GM23248 (cell line): ENCODE results near the gene PACSIN1. TPM values are rescaled to one million over a fixed set of nuclear protein-coding genes. Genes with fewer than 3 reads are reported as not detected.

Experiments
- DNase-seq: peaks from one replicate; pipeline ENCODE4 v3.0.0-alpha.2; 2015
- H2AFZ ChIP-seq: fragments of 200-600 bp; sonication (generic); 2 replicates; pipeline ENCODE4 v1.6.1; 2016; ENCODE audit warnings: antibody characterized with exemption
- H3F3A ChIP-seq: fragments of 200-600 bp; sonication (generic); 2 replicates; pipeline ENCODE4 v1.6.1; 2016; ENCODE audit warnings: mild to moderate bottlenecking, antibody characterized with exemption, mixed run types; ENCODE audit not compliant: insufficient read depth
- H3K27ac ChIP-seq: fragments of 200-600 bp; sonication (generic); 2 replicates; pipeline ENCODE4 v1.5.1; 2016; ENCODE audit warnings: mild to moderate bottlenecking
- H3K27me3 ChIP-seq: fragments of 200-600 bp; sonication (generic); replicated peaks from 2 replicates; pipeline ENCODE4 v1.6.1; 2016; ENCODE audit warnings: mild to moderate bottlenecking; ENCODE audit not compliant: insufficient read depth
- H3K36me3 ChIP-seq: fragments of 200-600 bp; sonication (generic); 2 replicates; pipeline ENCODE4 v1.6.1; 2016; ENCODE audit warnings: low read depth, mild to moderate bottlenecking
- H3K4me1 ChIP-seq: fragments of 200-600 bp; sonication (generic); 2 replicates; pipeline ENCODE4 v1.6.1; 2016; ENCODE audit warnings: mild to moderate bottlenecking; ENCODE audit not compliant: insufficient read depth
- H3K4me2 ChIP-seq: fragments of 200-600 bp; sonication (generic); one replicate; pipeline ENCODE4 v1.6.1; 2016; ENCODE audit warnings: mild to moderate bottlenecking; ENCODE audit not compliant: unreplicated experiment
- H3K4me3 ChIP-seq: fragments of 200-600 bp; sonication (generic); 2 replicates; pipeline ENCODE4 v1.5.1; 2016; ENCODE audit warnings: mild to moderate bottlenecking
- H3K79me2 ChIP-seq: fragments of 200-600 bp; sonication (generic); 2 replicates; pipeline ENCODE4 v1.6.1; 2016; ENCODE audit warnings: mild to moderate bottlenecking; ENCODE audit not compliant: insufficient read depth
- H3K9ac ChIP-seq: fragments of 200-600 bp; sonication (generic); 2 replicates; pipeline ENCODE4 v1.6.1; 2016; ENCODE audit warnings: mild to moderate bottlenecking
- H3K9me2 ChIP-seq: fragments of 200-600 bp; sonication (generic); 2 replicates; pipeline ENCODE4 v1.6.1; 2016; ENCODE audit warnings: mixed run types, mild to moderate bottlenecking, moderate library complexity; ENCODE audit not compliant: insufficient read depth
- H3K9me3 ChIP-seq: fragments of 200-600 bp; sonication (generic); one replicate; pipeline ENCODE4 v1.6.1; 2017; ENCODE audit warnings: low read depth
- H4K20me1 ChIP-seq: fragments of 200-600 bp; sonication (generic); 2 replicates; pipeline ENCODE4 v1.6.0; 2016; ENCODE audit not compliant: insufficient read depth
- EZH2 ChIP-seq: fragments of 200-600 bp; sonication (generic); IDR thresholded peaks from 2 replicates; pipeline ENCODE4 v1.6.1; 2018; ENCODE audit warnings: antibody characterized with exemption, mild to moderate bottlenecking; ENCODE audit not compliant: insufficient read depth, poor library complexity, severe bottlenecking
- EZH2phosphoT487 ChIP-seq: fragments of 200-600 bp; sonication (generic); IDR thresholded peaks from 2 replicates; pipeline ENCODE4 v1.6.1; 2018; ENCODE audit warnings: antibody characterized with exemption, moderate library complexity, mild to moderate bottlenecking, low read depth; ENCODE audit not compliant: insufficient read depth
- WGBS, 2 experiments: methylation state at CpG; one replicate each; pipeline ENCODE4 v1.1.6; 2015 to 2017; ENCODE audit warnings: low lambda C conversion rate in 2 of 2, low coverage in 1 of 2; ENCODE audit errors: missing lambda C conversion rate in 2 of 2; 5-methylcytosine and 5-hydroxymethylcytosine counted together
- in situ Hi-C: fragments of 300-500 bp; cut with MboI; formaldehyde crosslinking; loops from 2 replicates; pipeline ENCODE4 v1.15.0; 2020
- polyA plus RNA-seq: library from polyadenylated mRNA; unstranded; fragments of >200 nt; fragmentation: Nextera tagmentation; extraction: Ambion mirVana; gene quantifications from 2 replicates; pipeline ENCODE4 v1.2.1, GENCODE V29; 2016
- total RNA-seq: library from RNA; depleted of rRNA; stranded (reverse); fragments of >200 nt; shearing (Covaris generic); gene quantifications from 2 replicates; pipeline ENCODE4 v1.2.3, GENCODE V29; 2014

The PACSIN1 gene
- total and polyA plus RNA-seq, 2 experiments from 2014 or later: not detected

DNA sequence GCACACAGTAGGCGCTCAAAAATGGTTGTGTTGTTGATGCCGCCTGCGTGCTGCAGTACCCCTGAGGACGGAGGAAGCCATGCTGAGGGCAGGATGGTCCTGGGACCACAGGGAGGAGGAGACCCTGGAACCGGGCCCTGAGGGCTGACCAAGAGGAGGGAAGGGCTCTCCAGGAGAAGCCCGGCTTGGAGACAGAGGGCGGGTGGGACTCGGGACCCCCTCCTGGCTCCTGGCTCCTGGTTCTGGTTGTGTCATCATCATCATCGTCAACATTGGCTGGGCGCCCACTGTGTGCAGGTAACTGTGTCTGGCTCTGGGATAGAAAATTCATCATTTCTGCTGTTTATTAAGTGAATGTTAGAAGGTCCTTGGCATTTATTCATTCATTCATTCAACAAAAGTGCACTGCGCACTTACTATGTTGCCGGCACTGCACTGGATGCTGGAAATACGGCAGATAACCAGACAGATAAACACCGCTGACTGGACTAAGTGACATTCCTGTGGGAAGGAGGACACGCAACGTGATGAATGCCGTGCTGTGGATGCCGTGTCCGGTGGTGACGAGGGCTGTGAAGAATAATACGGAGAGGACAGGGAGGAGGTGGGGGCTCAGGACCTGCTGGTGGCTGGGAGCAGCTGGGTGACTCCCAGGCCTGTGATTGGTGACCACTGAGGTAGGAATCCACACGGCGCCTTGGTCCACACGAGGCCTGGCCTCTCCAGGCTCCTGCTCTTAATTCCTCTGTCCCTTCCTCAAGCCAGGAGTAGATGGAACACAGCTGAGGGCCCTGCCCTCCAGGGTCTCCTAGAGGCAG, 55.0 kb downstream of the PACSIN1 start:
- H3K9me3 ChIP-seq: no peaks in the 10 kb centered on the region
- no peaks in the 10 kb centered on the region for H3K36me3 ChIP-seq
- DNase-seq: no peak
- no peaks in the 10 kb centered on the region for H3K9me2 ChIP-seq
- H3F3A ChIP-seq: no peaks in the 10 kb centered on the region
- in situ Hi-C loops: no loop called here
- no peak overlapping the region for H2AFZ ChIP-seq
- H3K4me1 ChIP-seq: no peaks in the 10 kb centered on the region
- H3K79me2 ChIP-seq: no peaks in the 10 kb centered on the region
- no peaks in the 10 kb centered on the region for H4K20me1 ChIP-seq
- TF ChIP-seq EZH2: no peak
- no peak for TF ChIP-seq EZH2phosphoT487
- H3K9ac ChIP-seq: no peak overlapping the region
- H3K4me2 ChIP-seq: no peak overlapping the region
- WGBS, 2 experiments: 69 to 80% methylated on average over 19 to 24 of the region's 24 CpGs
- H3K4me3 ChIP-seq: no peak overlapping the region
- no peaks in the 10 kb centered on the region; the same call in 1 of the 2 replicates for H3K27me3 ChIP-seq
- no peak overlapping the region for H3K27ac ChIP-seq

DNA sequence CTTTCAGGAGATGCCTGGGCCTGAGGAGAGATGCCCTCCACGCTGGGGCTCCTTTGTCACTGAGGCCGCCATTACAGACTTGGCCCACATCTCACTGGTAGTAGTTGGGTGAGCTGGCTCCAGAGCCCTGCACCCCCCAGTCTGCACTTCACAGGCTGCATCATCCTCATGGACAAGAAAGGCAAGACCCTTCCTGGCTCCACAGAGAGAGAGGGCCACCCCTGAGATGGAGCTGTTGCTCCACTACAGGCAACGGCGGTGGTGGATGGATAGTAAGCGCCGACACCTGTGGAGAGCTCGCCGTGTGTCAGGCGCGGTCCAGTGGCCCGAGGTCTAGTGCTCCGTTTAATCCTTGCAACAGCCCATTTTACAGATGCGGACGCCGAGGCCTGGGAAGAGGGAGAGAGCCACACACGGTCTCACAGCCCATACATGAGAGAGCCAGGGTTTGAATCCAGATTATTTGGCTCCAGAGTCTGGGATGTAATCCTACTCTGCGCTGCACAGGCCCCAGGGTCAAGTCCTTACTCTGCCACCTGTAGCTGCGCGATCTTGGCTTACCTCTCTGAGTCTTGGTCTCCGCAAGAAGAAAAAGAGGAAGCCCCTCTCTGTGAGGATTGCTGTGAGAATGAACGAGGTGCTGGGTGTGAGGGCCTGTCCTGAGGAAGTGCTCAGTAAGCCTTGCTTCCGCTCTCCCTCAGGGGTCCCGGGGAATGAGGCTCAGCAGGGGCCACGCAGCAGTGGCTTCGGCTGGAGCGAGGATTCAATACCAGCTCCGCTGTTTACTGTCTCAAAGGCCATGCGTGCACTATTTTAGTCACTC, 55.8 kb downstream of the PACSIN1 start:
- Histone ChIP-seq H3K4me2 (no peak overlapping the region), H3K4me1 (peaks cover 3% of the 10 kb centered on the region; the same call in 1 of the 2 replicates), H3K9me3 (no peaks in the 10 kb centered on the region), H3K27ac (no peak overlapping the region), H4K20me1 (no peaks in the 10 kb centered on the region), H3K9me2 (no peaks in the 10 kb centered on the region), H3F3A (no peaks in the 10 kb centered on the region), H3K79me2 (no peaks in the 10 kb centered on the region), H3K4me3 (no peak overlapping the region), H2AFZ (no peak overlapping the region), H3K27me3 (no peaks in the 10 kb centered on the region; the same call in 1 of the 2 replicates), H3K36me3 (no peaks in the 10 kb centered on the region), H3K9ac (no peak overlapping the region)
- in situ Hi-C loops: no loop called here
- WGBS, 2 experiments: 79 to 87% methylated on average over 26 to 28 of the region's 28 CpGs
- DNase-seq: no peak
- TF ChIP-seq EZH2 (no peak), EZH2phosphoT487 (no peak)

DNA sequence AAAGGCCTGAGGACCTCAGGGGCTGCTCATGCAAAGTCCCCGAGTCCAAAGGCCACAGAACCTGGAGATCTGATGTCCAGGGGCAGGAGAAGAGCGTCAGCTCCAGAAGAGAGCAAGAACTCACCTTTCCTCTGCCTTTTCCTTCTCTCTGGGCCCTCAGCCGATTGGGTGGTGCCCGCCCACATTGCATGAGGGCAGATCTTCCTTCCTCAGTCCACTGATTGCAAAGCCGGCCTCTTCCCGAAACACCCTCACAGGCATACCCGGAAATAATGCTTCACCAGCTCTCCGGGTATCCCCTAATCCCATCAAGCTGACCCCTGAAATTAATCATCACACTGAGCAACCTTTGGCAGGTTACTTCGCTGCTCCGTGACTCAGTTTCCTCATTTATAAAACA, 56.9 kb downstream of the PACSIN1 start:
- Histone ChIP-seq H3K4me1 (peaks cover 5% of the 10 kb centered on the region; the same call in 1 of the 2 replicates), H3K4me3 (no peak overlapping the region), H3K27ac (no peak overlapping the region), H2AFZ (no peak overlapping the region), H3K9ac (no peak overlapping the region), H3K79me2 (no peaks in the 10 kb centered on the region), H3F3A (no peaks in the 10 kb centered on the region), H3K9me3 (no peaks in the 10 kb centered on the region), H3K4me2 (no peak overlapping the region), H3K36me3 (no peaks in the 10 kb centered on the region), H3K9me2 (no peaks in the 10 kb centered on the region), H3K27me3 (no peaks in the 10 kb centered on the region; the same call in 1 of the 2 replicates), H4K20me1 (no peaks in the 10 kb centered on the region)
- 84 to 85% methylated on average over 10 of the region's 10 CpGs for WGBS, 2 experiments
- in situ Hi-C loops: no loop called here
- no peak for TF ChIP-seq EZH2
- no peak for TF ChIP-seq EZH2phosphoT487
- no peak for DNase-seq

DNA sequence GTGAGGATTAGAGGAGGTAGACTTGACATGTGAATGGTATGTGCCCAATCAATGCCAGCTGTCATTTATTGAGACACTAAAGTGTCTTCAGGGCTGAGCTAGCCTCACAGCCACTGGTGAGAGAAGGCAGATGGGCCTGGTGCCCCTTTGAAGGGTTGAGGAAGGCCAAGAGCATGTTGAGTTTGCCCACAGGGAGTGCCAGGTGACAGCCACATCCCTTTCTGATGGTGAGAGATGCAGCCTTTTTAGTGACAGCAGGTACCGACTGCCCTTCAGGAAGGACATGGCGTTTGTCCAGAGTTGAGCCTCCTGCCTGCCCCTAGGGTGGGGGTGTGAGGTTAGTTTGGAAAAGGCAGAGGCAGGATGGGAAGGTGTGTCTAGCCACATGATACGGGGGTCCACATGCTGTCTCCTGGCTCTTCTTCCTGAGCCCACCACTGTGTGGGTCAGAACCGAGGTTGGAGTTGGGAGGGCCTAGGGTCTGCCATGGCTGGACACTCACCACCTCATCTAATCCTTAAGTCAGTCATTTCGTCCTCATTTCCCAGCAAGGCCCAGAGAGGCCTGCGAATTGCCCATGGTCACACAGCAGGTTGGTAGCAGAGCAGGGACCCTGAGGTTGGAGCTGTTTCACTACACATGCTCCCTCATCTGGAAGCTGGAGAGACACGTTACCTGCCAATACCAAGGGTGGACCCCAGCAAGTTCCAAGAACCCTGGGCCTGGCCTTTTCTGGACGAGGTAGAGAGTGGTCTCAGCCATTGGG, 57.7 kb downstream of the PACSIN1 start:
- Histone ChIP-seq H3K27ac (no peak overlapping the region), H3K4me1 (peaks cover 5% of the 10 kb centered on the region; the same call in 1 of the 2 replicates), H3K9me3 (no peaks in the 10 kb centered on the region), H2AFZ (no peak overlapping the region), H3K27me3 (no peaks in the 10 kb centered on the region), H4K20me1 (no peaks in the 10 kb centered on the region), H3K9ac (no peak overlapping the region), H3F3A (no peaks in the 10 kb centered on the region), H3K36me3 (no peaks in the 10 kb centered on the region), H3K9me2 (no peaks in the 10 kb centered on the region), H3K4me2 (no peak overlapping the region), H3K79me2 (no peaks in the 10 kb centered on the region), H3K4me3 (no peak overlapping the region)
- no peak for DNase-seq
- in situ Hi-C loops: no loop called here
- 70 to 76% methylated on average over 7 to 8 of the region's 8 CpGs for WGBS, 2 experiments
- TF ChIP-seq EZH2phosphoT487 (no peak), EZH2 (no peak)
